Epithelial cell of proximal tubule (primary cell): ENCODE results near the gene SETD1B. TPM values are rescaled to one million over a fixed set of nuclear protein-coding genes. Genes with fewer than 3 reads are reported as not detected.
"Not testable (repeated sequence)": the region's sequence is repeated elsewhere in the genome, so short reads cannot be mapped to it uniquely, and the experiment has no call there.

Source experiments
- DNase-seq: peaks from one replicate; pipeline ENCODE4 v3.0.0-alpha.2; 2011; ENCODE audit warnings: low read depth
- H3K4me3 ChIP-seq: 2 replicates; pipeline ENCODE4 v1.5.1; 2011; ENCODE audit warnings: low read depth, mild to moderate bottlenecking, low read length
- total RNA-seq: library from RNA; depleted of rRNA; stranded (reverse); fragments of >200 nt; gene quantifications from 2 replicates; pipeline ENCODE4 v1.2.3, GENCODE V29; 2015
- TF ChIP-seq, protein P1 (sequence below): conservative IDR thresholded peaks from 2 replicates; pipeline ENCODE4 v1.5.1; 2012; ENCODE audit warnings: low read depth, mild to moderate bottlenecking, low read length

The SETD1B gene
- total RNA-seq, 1 donor from 2014 or later: 5.2 TPM

DNA sequence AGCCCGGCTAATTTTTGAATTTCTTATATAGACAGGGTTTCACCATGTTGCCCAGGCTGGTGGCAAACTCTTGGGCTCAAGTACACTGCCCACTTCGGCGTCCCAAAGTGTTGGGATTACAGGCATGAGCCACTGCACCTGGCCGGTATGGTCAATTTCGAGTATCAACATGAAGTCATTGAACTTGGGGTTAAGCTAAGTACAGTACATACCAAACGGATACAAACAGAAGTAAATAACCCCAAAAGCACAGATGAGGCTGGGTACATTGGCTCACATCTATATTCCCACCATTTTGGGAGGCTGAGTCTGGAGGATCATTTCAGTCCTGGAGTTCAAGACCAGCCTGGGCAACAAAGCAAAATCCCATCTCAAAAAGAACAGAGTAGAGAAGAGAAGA is 71.8 kb downstream of the SETD1B start:
- DNase-seq: no peak
- TF ChIP-seq, protein P1, sequence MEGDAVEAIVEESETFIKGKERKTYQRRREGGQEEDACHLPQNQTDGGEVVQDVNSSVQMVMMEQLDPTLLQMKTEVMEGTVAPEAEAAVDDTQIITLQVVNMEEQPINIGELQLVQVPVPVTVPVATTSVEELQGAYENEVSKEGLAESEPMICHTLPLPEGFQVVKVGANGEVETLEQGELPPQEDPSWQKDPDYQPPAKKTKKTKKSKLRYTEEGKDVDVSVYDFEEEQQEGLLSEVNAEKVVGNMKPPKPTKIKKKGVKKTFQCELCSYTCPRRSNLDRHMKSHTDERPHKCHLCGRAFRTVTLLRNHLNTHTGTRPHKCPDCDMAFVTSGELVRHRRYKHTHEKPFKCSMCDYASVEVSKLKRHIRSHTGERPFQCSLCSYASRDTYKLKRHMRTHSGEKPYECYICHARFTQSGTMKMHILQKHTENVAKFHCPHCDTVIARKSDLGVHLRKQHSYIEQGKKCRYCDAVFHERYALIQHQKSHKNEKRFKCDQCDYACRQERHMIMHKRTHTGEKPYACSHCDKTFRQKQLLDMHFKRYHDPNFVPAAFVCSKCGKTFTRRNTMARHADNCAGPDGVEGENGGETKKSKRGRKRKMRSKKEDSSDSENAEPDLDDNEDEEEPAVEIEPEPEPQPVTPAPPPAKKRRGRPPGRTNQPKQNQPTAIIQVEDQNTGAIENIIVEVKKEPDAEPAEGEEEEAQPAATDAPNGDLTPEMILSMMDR: no peak
- H3K4me3 ChIP-seq: no peak overlapping the region

DNA sequence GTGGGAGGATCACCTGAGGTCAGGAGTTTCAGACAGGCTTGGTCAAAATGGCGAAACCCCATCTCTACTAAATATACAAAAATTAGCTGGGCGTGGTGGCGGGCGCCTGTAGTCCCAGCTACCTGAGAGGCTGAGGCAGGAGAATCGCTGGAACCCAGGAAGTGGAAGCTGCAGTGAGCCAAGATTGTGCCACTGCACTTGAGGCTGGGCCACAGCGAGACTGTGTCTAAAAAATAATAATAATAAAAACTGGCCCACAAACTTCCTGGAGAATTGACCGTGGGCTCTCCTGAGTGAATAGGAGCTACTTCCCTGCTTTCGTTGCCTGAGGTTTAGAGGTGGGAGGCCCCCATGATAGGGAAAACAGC is 72.3 kb downstream of the SETD1B start:
- not testable (repeated sequence) for H3K4me3 ChIP-seq, DNase-seq

Other genes with a start within 250 kb of the SETD1B start
- gene KDM2B, start 223.0 kb upstream of the SETD1B start, total RNA-seq: 23.8 and 33.1 TPM in 2 replicates
- 19.4 and 20.1 TPM in 2 replicates for gene ORAI1, start 177.5 kb upstream of the SETD1B start, total RNA-seq
- 0.81 TPM in 1 of 2 replicates, not detected in the other for gene MORN3, start 134.4 kb upstream of the SETD1B start, total RNA-seq
- 5.5 and 12.4 TPM in 2 replicates for gene TMEM120B, start 91.3 kb upstream of the SETD1B start, total RNA-seq
- 180 and 181 TPM in 2 replicates for gene RHOF, start 10.3 kb upstream of the SETD1B start, total RNA-seq
- 0.12 TPM in 1 of 2 replicates, not detected in the other for gene HPD, start 54.9 kb downstream of the SETD1B start, total RNA-seq
- 44.2 and 108 TPM in 2 replicates for gene PSMD9, start 84.8 kb downstream of the SETD1B start, total RNA-seq
- 2.2 and 4.6 TPM in 2 replicates for gene CFAP251, start 114.6 kb downstream of the SETD1B start, total RNA-seq
- gene BCL7A, start 217.9 kb downstream of the SETD1B start, total RNA-seq: 12.4 and 15.3 TPM in 2 replicates